ENCODE data around the gene LRRC36. TPM values are rescaled to one million over a fixed set of nuclear protein-coding genes. Genes with fewer than 3 reads are reported as not detected.

Gene LRRC36
- total and polyA plus RNA-seq, 2 of the 8 experiments (the other 6 are each of a cell fraction or from before 2014, with no cell fraction given), result 0.15 TPM; not detected in 1

DNA sequence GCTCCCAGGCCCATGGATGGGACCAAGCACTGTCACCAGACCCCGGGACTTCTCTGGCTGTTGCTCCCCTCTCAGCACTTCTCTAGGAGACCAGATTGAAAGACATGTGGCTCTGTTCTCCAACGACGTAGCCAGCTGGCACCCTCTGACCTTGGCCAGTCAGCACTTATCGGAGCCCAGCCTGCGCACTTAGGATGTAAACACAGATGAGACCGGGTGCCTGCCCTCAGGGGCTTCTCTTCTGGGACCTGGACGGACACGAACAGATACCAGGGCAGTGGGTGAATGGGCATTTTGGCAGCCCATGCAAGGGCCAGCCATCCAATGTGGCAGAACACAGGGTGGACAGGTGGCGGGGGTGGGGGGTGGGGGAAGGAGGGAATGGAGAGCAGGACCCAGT is 83.0 kb downstream of the LRRC36 start (continued):
- no peak for TF ChIP-seq JUN (IDR thresholded peaks at IDR 0.05; ENCODE audit: low read depth, low read length)
- no peak for TF ChIP-seq EGR1 (IDR thresholded peaks at IDR 0.05; ENCODE audit: borderline replicate concordance, low read depth, low read length)
- TF ChIP-seq YY1 (IDR thresholded peaks at IDR 0.05; ENCODE audit: low read depth, low read length), result no peak
- TF ChIP-seq GTF2F1 (IDR thresholded peaks at IDR 0.05; ENCODE audit: borderline replicate concordance, low read depth, low read length), result no peak
